ENCODE data around the gene RGP1.

The RGP1 gene

GRCh38 chr9:35748858-35749514 is at the start of gene RGP1, which contains the start of gene GBA2:
Gene RGP1, plus strand, starts transcription at chr9:35749287. Its CDS starts 469 bp downstream, at chr9:35749756.
Gene GBA2, minus strand, starts transcription at chr9:35749228. Its CDS starts 524 bp downstream, at chr9:35748704.
- Histone ChIP-seq H3K4me3 (ENCODE audit: low read length) (peak within 1 kb of the TSS; percentile 90), H3K27me3 (ENCODE audit: low read depth, low read length) (no peaks in the 10 kb centered on the region), H3K9ac (ENCODE audit: low read length) (peak within 1 kb of the TSS; percentile 85), H3K27ac (ENCODE audit: low read length) (peak within 1 kb of the TSS; percentile 54), H3K9me3 (ENCODE audit: insufficient read depth, low read length) (no peaks in the 10 kb centered on the region), H3K79me2 (ENCODE audit: low read length) (peaks cover 50% of the 10 kb centered on the region), H3K4me1 (ENCODE audit: low read length) (peaks cover 33% of the 10 kb centered on the region), H3K4me2 (ENCODE audit: low read length) (peak within 1 kb of the TSS; percentile 90), H3K36me3 (replicated peaks; ENCODE audit: low read depth, low read length) (peaks cover 19% of the 10 kb centered on the region), H4K20me1 (ENCODE audit: insufficient read depth, low read length) (peaks cover 17% of the 10 kb centered on the region), H2AFZ (ENCODE audit: low read depth, low read length) (peak within 1 kb of the TSS; percentile 32)
- TF ChIP-seq CTCF (IDR thresholded peaks at IDR 0.05; ENCODE audit: low read depth, low read length) (no peak), EZH2phosphoT487 (IDR thresholded peaks at IDR 0.05; ENCODE audit: low read depth) (no peak)

- H3K4me1 ChIP-seq (ENCODE audit: low read length): no peaks in the 10 kb centered on the region
- H3K36me3 ChIP-seq (replicated peaks; ENCODE audit: low read depth, low read length): peaks cover 80% of the 10 kb centered on the region
- no peaks in the 10 kb centered on the region for H3K9me3 ChIP-seq (ENCODE audit: insufficient read depth, low read length)
- no peak overlapping the region for H3K9ac ChIP-seq (ENCODE audit: low read length)
- H3K4me3 ChIP-seq (ENCODE audit: low read length): no peak overlapping the region
- no peak overlapping the region for H2AFZ ChIP-seq (ENCODE audit: low read depth, low read length)
- H3K27ac ChIP-seq (ENCODE audit: low read length): no peak overlapping the region
- H3K4me2 ChIP-seq (ENCODE audit: low read length): no peak overlapping the region
- H4K20me1 ChIP-seq (ENCODE audit: insufficient read depth, low read length): no peaks in the 10 kb centered on the region; the same call in 1 of the 2 replicates
- H3K27me3 ChIP-seq (ENCODE audit: low read depth, low read length): no peaks in the 10 kb centered on the region
- no peaks in the 10 kb centered on the region for H3K79me2 ChIP-seq (ENCODE audit: low read length)
- TF ChIP-seq EZH2phosphoT487 (IDR thresholded peaks at IDR 0.05; ENCODE audit: low read depth): no peak
- TF ChIP-seq CTCF (IDR thresholded peaks at IDR 0.05; ENCODE audit: low read depth, low read length): no peak
These were observed 49.1 kb upstream of the RGP1 start for GRCh38 chr9:35700031-35700430.

GRCh38 chr9:35700942-35701341 is 48.1 kb upstream of the RGP1 start:
- H3K4me2 ChIP-seq (ENCODE audit: low read length): no peak overlapping the region
- no peak overlapping the region for H3K4me3 ChIP-seq (ENCODE audit: low read length)
- H3K9ac ChIP-seq (ENCODE audit: low read length): no peak overlapping the region
- no peak overlapping the region for H3K27ac ChIP-seq (ENCODE audit: low read length)
- no peaks in the 10 kb centered on the region; the same call in 1 of the 2 replicates for H4K20me1 ChIP-seq (ENCODE audit: insufficient read depth, low read length)
- H3K4me1 ChIP-seq (ENCODE audit: low read length): no peaks in the 10 kb centered on the region
- TF ChIP-seq CTCF (IDR thresholded peaks at IDR 0.05; ENCODE audit: low read depth, low read length): no peak
- TF ChIP-seq EZH2phosphoT487 (IDR thresholded peaks at IDR 0.05; ENCODE audit: low read depth): no peak
- peaks cover 84% of the 10 kb centered on the region for H3K36me3 ChIP-seq (replicated peaks; ENCODE audit: low read depth, low read length)
- H3K79me2 ChIP-seq (ENCODE audit: low read length): no peaks in the 10 kb centered on the region
- H2AFZ ChIP-seq (ENCODE audit: low read depth, low read length): no peak overlapping the region
- no peaks in the 10 kb centered on the region for H3K27me3 ChIP-seq (ENCODE audit: low read depth, low read length)
- no peaks in the 10 kb centered on the region for H3K9me3 ChIP-seq (ENCODE audit: insufficient read depth, low read length)

GRCh38 chr9:35702696-35703095 is 46.4 kb upstream of the RGP1 start:
- no peak overlapping the region for H3K4me3 ChIP-seq (ENCODE audit: low read length)
- no peak overlapping the region for H2AFZ ChIP-seq (ENCODE audit: low read depth, low read length)
- H3K9ac ChIP-seq (ENCODE audit: low read length): no peak overlapping the region
- no peak overlapping the region for H3K4me2 ChIP-seq (ENCODE audit: low read length)
- no peaks in the 10 kb centered on the region for H3K9me3 ChIP-seq (ENCODE audit: insufficient read depth, low read length)
- H3K27me3 ChIP-seq (ENCODE audit: low read depth, low read length): no peaks in the 10 kb centered on the region
- no peaks in the 10 kb centered on the region for H3K4me1 ChIP-seq (ENCODE audit: low read length)
- H3K27ac ChIP-seq (ENCODE audit: low read length): no peak overlapping the region
- H3K36me3 ChIP-seq (replicated peaks; ENCODE audit: low read depth, low read length): peaks cover 88% of the 10 kb centered on the region
- H4K20me1 ChIP-seq (ENCODE audit: insufficient read depth, low read length): no peaks in the 10 kb centered on the region
- no peaks in the 10 kb centered on the region for H3K79me2 ChIP-seq (ENCODE audit: low read length)
- TF ChIP-seq EZH2phosphoT487 (IDR thresholded peaks at IDR 0.05; ENCODE audit: low read depth) (no peak), CTCF (IDR thresholded peaks at IDR 0.05; ENCODE audit: low read depth, low read length) (no peak)

Data from OCI-LY3 (cell line).